Endodermal cell (in vitro differentiated cells): ENCODE data around the gene LYRM4. TPM values are rescaled to one million over a fixed set of nuclear protein-coding genes. Genes with fewer than 3 reads are reported as not detected.

ENCODE experiments used
- DNase-seq: peaks from one replicate; pipeline ENCODE4 v3.0.0-alpha.2; 2017
- H3K27ac ChIP-seq: 2 replicates; pipeline ENCODE4 v1.5.1; 2013; ENCODE audit warnings: mild to moderate bottlenecking, low read depth, low read length, moderate library complexity
- H3K27me3 ChIP-seq: 2 replicates; pipeline ENCODE4 v1.6.1; 2013; ENCODE audit warnings: mild to moderate bottlenecking, low read length, moderate library complexity; ENCODE audit not compliant: insufficient read depth, control insufficient read depth, poor library complexity, severe bottlenecking
- H3K36me3 ChIP-seq: 2 replicates; pipeline ENCODE4 v1.7.0; 2013; ENCODE audit warnings: mild to moderate bottlenecking, low read length, moderate library complexity; ENCODE audit not compliant: control insufficient read depth, insufficient read depth
- H3K4me1 ChIP-seq: one replicate; pipeline ENCODE4 v1.7.0; 2013; ENCODE audit warnings: low read length; ENCODE audit not compliant: control insufficient read depth, insufficient read depth
- H3K4me3 ChIP-seq: 2 replicates; pipeline ENCODE4 v1.5.1; 2013; ENCODE audit warnings: mild to moderate bottlenecking, low read length, moderate library complexity
- H3K9ac ChIP-seq: 2 replicates; pipeline ENCODE4 v1.6.1; 2013; ENCODE audit warnings: mild to moderate bottlenecking, low read length, moderate library complexity; ENCODE audit not compliant: poor library complexity, severe bottlenecking; ENCODE audit errors: extremely low read depth
- H3K9me3 ChIP-seq: 2 replicates; pipeline ENCODE4 v1.6.1; 2013; ENCODE audit warnings: mild to moderate bottlenecking, low read length, moderate library complexity; ENCODE audit not compliant: control insufficient read depth
- H3K27ac Mint-ChIP-seq: 2 replicates; pipeline ENCODE4 v1.8.0; 2020; ENCODE audit warnings: mixed read lengths
- H3K27me3 Mint-ChIP-seq: 2 replicates; pipeline ENCODE4 v1.8.0; 2021; ENCODE audit warnings: mild to moderate bottlenecking, mixed read lengths; ENCODE audit not compliant: insufficient read depth
- H3K36me3 Mint-ChIP-seq: 2 replicates; pipeline ENCODE4 v1.8.0; 2020; ENCODE audit warnings: low read depth, mixed read lengths
- H3K4me1 Mint-ChIP-seq: 2 replicates; pipeline ENCODE4 v1.8.0; 2020; ENCODE audit warnings: mixed read lengths
- H3K4me3 Mint-ChIP-seq: 2 replicates; pipeline ENCODE4 v1.8.0; 2020; ENCODE audit warnings: mild to moderate bottlenecking, moderate library complexity, mixed read lengths
- H3K9me3 Mint-ChIP-seq: 2 replicates; pipeline ENCODE4 v1.8.0; 2020; ENCODE audit warnings: mild to moderate bottlenecking, mixed read lengths
- CTCF ChIP-seq: fragments of 200-600 bp; sonication (generic); conservative IDR thresholded peaks from 2 replicates; pipeline ENCODE4 v1.5.0; 2021; ENCODE audit warnings: antibody characterized with exemption, mild to moderate bottlenecking
- WGBS, 2 experiments: methylation state at CpG; one replicate each; pipeline versions ENCODE4 v1.1.5 to v1.1.7; 2013; ENCODE audit warnings: missing lambda C conversion rate in 2 of 2, mixed read lengths in 1 of 2; ENCODE audit not compliant: insufficient coverage in 1 of 2, insufficient read length in 1 of 2; 5-methylcytosine and 5-hydroxymethylcytosine counted together
- total RNA-seq, 2 donors: library from RNA; stranded (reverse); fragmentation: NEBNext Ultra II Directional in 1 of 2; extraction: Animal tissue kit (Norgen Biotek cat#: 25700) in 1 of 2; gene quantifications; 2 replicates in 1 of 2; 3 replicates in 1 of 2; pipeline ENCODE4 v1.2.1, GENCODE V29; 2021

LYRM4 gene
- total RNA-seq, 2 donors from 2014 or later = 32.1 to 44.3 TPM

GRCh38 chr6:5277589-5277988 is 16.8 kb upstream of the LYRM4 start:
- peaks cover 33% of the 10 kb centered on the region for H3K4me1 Mint-ChIP-seq
- no peak for TF ChIP-seq CTCF
- no peak for DNase-seq
- H3K27me3 Mint-ChIP-seq = no peaks in the 10 kb centered on the region
- no peak overlapping the region for H3K4me3 Mint-ChIP-seq
- Histone ChIP-seq H3K4me1 (no peaks in the 10 kb centered on the region), H3K4me3 (no peak overlapping the region), H3K9ac (no peak overlapping the region), H3K36me3 (no peaks in the 10 kb centered on the region), H3K9me3 (no peaks in the 10 kb centered on the region), H3K27me3 (no peaks in the 10 kb centered on the region), H3K27ac (no peak overlapping the region)
- 98 to 100% methylated on average over 3 of the region's 3 CpGs for WGBS, 2 experiments
- no peaks in the 10 kb centered on the region for H3K9me3 Mint-ChIP-seq
- H3K36me3 Mint-ChIP-seq = peaks cover 2% of the 10 kb centered on the region
- no peak overlapping the region for H3K27ac Mint-ChIP-seq

- DNase-seq = peak; percentile 53
- H3K36me3 Mint-ChIP-seq = peaks cover 2% of the 10 kb centered on the region
- H3K27me3 Mint-ChIP-seq = no peaks in the 10 kb centered on the region
- 66 to 71% methylated on average over 1 to 2 of the region's 2 CpGs for WGBS, 2 experiments
- no peak overlapping the region for H3K27ac Mint-ChIP-seq
- no peak for TF ChIP-seq CTCF
- H3K4me1 ChIP-seq = no peaks in the 10 kb centered on the region
- no peak overlapping the region for H3K4me3 ChIP-seq
- H3K9me3 Mint-ChIP-seq = no peaks in the 10 kb centered on the region
- peaks cover 29% of the 10 kb centered on the region for H3K4me1 Mint-ChIP-seq
- no peak overlapping the region for H3K4me3 Mint-ChIP-seq
- H3K27me3 ChIP-seq = no peaks in the 10 kb centered on the region
- H3K9me3 ChIP-seq = no peaks in the 10 kb centered on the region
- H3K9ac ChIP-seq = no peak overlapping the region
- H3K36me3 ChIP-seq = no peaks in the 10 kb centered on the region
- H3K27ac ChIP-seq = no peak overlapping the region
These were observed 15.8 kb upstream of the LYRM4 start for GRCh38 chr6:5276581-5276980.

- no peaks in the 10 kb centered on the region for H3K27me3 Mint-ChIP-seq
- H3K36me3 ChIP-seq = no peaks in the 10 kb centered on the region
- no peak overlapping the region for H3K27ac Mint-ChIP-seq
- H3K4me1 Mint-ChIP-seq = peaks cover 27% of the 10 kb centered on the region
- H3K4me3 ChIP-seq = no peak overlapping the region
- no peak for TF ChIP-seq CTCF
- H3K9ac ChIP-seq = no peak overlapping the region
- no peak overlapping the region for H3K27ac ChIP-seq
- no peak for DNase-seq
- no peaks in the 10 kb centered on the region for H3K9me3 Mint-ChIP-seq
- no peaks in the 10 kb centered on the region for H3K9me3 ChIP-seq
- no peaks in the 10 kb centered on the region for H3K27me3 ChIP-seq
- H3K4me1 ChIP-seq = no peaks in the 10 kb centered on the region
- no peak overlapping the region for H3K4me3 Mint-ChIP-seq
- 100% methylated on average over 2 of the region's 2 CpGs; no CpG with 5 or more reads in 1 of the 2 experiments for WGBS, 2 experiments
- H3K36me3 Mint-ChIP-seq = peaks cover 2% of the 10 kb centered on the region
These were observed 14.7 kb upstream of the LYRM4 start for GRCh38 chr6:5275497-5275896.
